ENCODE results near the gene ZSCAN16. TPM values are rescaled to one million over a fixed set of nuclear protein-coding genes. Genes with fewer than 3 reads are reported as not detected.

ZSCAN16 gene
- total RNA-seq, 1 donor from 2014 or later: 3.2 TPM

DNA sequence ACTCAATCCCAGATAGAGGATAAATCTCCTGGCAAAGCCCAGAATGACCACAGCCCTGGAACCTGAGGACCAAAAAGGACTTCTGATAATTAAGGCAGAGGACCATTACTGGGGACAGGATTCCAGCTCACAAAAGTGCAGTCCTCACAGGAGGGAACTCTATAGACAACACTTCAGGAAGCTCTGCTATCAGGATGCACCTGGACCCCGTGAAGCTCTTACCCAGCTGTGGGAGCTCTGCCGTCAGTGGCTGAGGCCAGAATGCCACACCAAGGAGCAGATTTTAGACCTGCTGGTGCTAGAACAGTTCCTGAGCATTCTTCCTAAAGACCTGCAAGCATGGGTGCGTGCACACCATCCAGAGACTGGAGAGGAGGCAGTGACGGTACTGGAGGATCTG lies 992 bp downstream of the ZSCAN16 start:
- DNase-seq (ENCODE audit: low read depth): no peak

DNA sequence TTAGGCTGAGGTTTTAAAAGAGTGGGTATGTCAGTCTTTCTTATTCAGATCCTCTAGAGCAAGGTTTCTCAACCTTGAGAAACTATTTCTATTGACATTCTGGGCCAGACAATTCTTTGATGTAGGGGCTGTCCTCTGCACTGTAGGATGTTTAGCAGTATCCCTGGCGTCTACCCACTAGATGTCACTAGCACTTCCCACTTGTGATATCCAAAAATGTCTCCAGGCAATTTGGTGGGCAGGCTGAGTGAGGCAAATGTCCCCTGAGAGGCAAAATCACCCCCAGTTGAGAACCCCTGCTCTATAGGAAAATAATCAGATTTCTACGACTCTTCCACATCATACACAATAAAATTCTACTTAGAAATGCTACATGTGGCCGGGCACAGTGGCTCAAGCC lies 9.6 kb downstream of the ZSCAN16 start:
- DNase-seq (ENCODE audit: low read depth): peak; percentile 59

- DNase-seq (ENCODE audit: low read depth): no peak
These were observed 10.3 kb downstream of the ZSCAN16 start for GRCh38 chr6:28134716-28135115.

- no peak for DNase-seq (ENCODE audit: low read depth)
These were observed 11.0 kb downstream of the ZSCAN16 start for GRCh38 chr6:28135393-28135792.

GRCh38 chr6:28136585-28137504 lies 12.4 kb downstream of the ZSCAN16 start:
- DNase-seq (ENCODE audit: low read depth): peak; percentile 96

DNA sequence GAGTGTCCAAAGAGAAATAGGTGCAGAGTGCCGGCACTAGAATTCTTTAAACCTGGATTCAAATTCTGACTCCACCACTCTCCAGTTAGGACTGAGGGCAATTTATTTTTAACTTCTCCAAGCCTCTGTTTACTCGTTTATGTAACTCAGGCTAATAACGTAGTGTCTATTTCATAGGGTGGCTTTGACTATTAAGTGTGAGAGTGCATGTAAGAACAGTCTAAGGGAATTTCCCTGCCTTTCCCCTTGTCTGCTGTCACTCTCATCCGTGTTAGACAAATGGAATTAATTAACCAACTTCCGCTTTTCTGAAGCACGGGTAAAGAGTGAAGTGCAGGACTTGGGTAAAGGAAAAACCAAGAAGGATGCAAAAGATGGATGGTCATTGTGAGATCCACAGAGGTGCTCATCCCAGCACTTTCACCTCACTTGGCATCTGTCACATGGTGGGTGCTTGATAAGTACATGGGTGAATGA lies 13.1 kb downstream of the ZSCAN16 start:
- no peak for DNase-seq (ENCODE audit: low read depth)

DNA sequence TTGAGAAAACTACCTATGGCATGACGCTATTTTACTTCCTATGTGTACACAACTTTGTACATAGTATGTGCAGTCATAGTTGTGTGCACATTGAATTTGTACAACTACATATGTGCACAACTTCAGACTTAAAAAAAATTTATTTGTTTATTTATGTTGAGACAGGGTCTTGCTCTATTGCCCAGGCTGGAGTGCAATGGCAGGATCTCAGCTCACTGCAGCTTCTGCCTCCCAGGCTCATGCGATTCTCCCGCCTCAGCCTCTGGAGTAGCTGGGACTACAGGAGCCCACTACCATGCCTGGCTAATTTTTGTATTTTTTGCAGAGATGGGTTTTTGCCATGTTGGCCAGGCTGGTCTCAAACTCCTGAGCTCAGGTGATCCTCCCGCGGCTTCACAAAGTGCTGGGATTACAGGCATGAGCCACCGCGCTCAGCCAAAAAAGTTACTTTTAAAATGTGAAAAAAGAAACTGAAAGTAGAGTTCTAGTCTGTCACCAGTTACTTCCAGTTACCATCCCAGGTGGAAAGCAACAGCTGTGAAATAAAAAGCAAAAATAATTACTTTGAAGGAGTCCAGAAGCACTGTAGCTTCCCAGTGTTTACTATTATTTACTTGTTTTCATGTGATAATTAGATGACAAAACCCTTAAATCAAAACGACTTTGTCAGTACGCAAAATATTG lies 15.6 kb downstream of the ZSCAN16 start:
- DNase-seq (ENCODE audit: low read depth): no peak

DNA sequence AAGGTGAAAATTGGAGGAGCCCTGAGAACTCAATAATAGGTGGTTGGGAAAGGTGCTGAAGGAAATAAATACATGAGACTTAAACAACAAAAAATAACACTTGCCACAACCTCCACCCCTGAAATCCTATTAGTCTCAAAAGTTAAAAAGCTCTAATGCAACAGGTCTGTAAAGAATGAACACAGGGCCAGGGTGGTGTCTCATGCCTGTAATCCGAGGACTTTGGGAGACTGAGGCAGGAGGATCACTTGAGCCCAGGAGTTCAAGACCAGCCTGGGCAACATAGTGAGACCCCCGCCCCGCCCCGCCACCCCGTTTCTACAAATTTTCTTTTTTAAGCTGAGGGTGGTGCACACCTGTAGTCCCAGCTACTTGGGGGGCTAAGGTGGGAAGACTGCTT lies 16.2 kb downstream of the ZSCAN16 start:
- DNase-seq (ENCODE audit: low read depth): no peak

- peak; percentile 94 for DNase-seq (ENCODE audit: low read depth)
These were observed 17.3 kb downstream of the ZSCAN16 start, which contains the start of gene ZKSCAN8 for GRCh38 chr6:28141500-28142329. Gene ZKSCAN8 (plus strand): TSS chr6:28141883. CDS start chr6:28148408, 6,525 bp downstream.

DNA sequence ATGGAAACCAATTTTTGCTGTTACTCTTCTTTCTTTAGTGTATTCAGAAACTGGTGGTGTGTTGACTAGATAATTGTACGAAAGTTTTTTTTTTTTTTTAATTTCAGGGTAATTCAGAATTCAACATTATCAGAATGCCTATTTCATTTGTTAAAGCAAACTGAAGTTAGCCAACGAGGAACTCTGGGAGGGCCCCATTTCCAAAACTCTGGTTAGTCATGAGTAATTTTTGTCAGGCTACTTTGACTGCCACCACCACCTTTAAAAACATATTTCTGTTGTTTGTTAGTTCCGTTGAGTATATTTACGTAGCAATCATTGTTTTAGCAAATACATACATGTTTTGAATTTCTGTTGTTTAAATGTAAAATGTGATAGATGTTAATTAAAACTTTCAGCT lies 18.0 kb downstream of the ZSCAN16 start:
- DNase-seq (ENCODE audit: low read depth): peak; percentile 23

DNA sequence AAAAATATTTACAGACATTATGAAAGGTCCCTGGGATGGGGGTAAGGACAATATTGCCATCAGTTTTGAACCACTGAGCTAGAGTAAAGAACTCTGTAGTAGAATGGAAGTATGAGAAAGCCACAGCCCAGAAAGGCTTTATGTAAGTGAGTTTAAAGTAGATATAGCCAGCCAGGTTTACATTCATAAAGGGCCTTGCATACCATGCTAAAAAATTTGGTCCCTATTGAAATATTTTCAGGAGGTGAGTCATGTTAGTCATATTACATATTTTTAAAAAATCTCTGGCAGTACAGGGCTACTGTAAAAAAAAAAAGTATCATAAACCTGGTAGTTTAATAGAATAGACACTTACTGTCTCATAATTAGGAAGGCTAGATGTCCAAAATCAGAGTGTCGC lies 20.8 kb downstream of the ZSCAN16 start:
- no peak for DNase-seq (ENCODE audit: low read depth)

GRCh38 chr6:28152531-28152930 lies 28.1 kb downstream of the ZSCAN16 start:
- DNase-seq (ENCODE audit: low read depth): no peak

GRCh38 chr6:28153546-28153945 lies 29.1 kb downstream of the ZSCAN16 start:
- DNase-seq (ENCODE audit: low read depth): no peak

- no peak for DNase-seq (ENCODE audit: low read depth)
These were observed 29.9 kb downstream of the ZSCAN16 start for GRCh38 chr6:28154357-28154756.

- no peak for DNase-seq (ENCODE audit: low read depth)
These were observed 33.9 kb downstream of the ZSCAN16 start for GRCh38 chr6:28158318-28158717.

- no peak for DNase-seq (ENCODE audit: low read depth)
These were observed 34.7 kb downstream of the ZSCAN16 start for GRCh38 chr6:28159029-28159607.

GRCh38 chr6:28160233-28160632 lies 35.8 kb downstream of the ZSCAN16 start:
- no peak for DNase-seq (ENCODE audit: low read depth)

DNA sequence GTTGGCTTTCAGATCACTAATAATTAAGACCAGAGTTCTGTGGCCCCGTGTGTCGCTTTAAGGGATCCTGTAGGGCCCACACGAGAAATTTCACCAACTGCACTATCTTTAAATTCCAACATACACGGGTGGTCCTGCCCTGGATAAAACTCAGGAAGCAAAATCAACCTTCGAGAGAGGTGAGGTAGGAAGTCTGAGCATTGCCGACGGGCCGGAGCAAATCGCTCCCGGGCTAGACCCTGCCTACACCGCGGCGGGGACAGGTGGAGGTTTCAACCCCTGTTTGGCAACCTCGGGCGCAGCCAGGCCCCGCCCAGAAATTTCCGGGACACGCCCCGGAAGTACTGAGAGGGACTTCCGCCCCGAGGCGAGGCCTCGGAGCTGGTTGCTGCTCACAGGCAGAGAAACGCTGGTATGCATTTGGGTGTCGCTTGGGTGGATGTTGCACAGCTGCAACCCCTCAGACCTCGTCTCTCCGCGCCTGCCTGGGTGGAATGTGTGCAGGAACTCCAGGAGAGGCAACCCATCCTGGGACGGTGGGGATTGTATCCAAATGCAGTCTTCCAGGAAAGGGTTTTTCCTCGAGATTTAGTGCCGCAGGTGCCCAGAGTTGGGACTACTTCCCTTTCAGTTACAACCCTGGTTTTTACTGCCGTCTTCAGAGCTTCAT lies 37.1 kb downstream of the ZSCAN16 start:
- peak; percentile 47 for DNase-seq (ENCODE audit: low read depth)

DNA sequence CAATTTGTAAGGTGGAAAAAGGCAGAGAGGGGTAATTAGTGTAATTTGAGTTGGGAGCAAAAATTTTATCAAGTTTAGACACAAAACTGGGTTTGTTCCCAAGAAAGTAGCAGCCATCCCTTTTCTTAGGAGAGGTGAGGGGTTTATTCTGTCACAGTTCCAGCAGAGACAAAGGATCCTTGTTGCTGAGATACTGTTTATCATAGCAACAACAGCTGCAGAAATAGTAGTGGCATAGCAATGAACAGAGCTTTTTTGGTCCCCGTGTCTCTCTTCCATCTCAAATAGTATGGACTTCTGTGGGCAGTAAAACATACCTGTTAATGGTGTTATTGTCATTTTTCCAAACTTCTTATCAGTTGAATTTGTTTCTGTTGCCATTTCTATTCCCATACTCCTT lies 41.2 kb downstream of the ZSCAN16 start:
- DNase-seq (ENCODE audit: low read depth): peak; percentile 48

- peak; percentile 15 for DNase-seq (ENCODE audit: low read depth)
These were observed 42.7 kb downstream of the ZSCAN16 start for GRCh38 chr6:28167068-28167467.
